Natural killer cell (primary cell): ENCODE results near the gene ENO4. TPM values are rescaled to one million over a fixed set of nuclear protein-coding genes. Genes with fewer than 3 reads are reported as not detected.

ENCODE experiments used
- ATAC-seq, 3 donors: fragments of 150-1000 bp in 2 of 3; fragments of 200-7000 bp in 1 of 3; cut with Tn5 transposase; 1 replicate in 1 of 3; 2 replicates in 2 of 3; pipeline ENCODE4 v1.10.0; 2021; ENCODE audit warnings: mild to moderate bottlenecking in 2 of 3, moderate library complexity in 2 of 3
- DNase-seq, 2 donors: peaks; one replicate each; pipeline versions ENCODE4 v3.0.0 to v3.0.0-alpha.2; 2013 to 2021; ENCODE audit warnings: mixed read lengths in 1 of 2
- H3K27ac ChIP-seq: one replicate; pipeline ENCODE4 v1.5.1; 2013; ENCODE audit warnings: mild to moderate bottlenecking, low read length
- H3K27me3 ChIP-seq: one replicate; pipeline ENCODE4 v1.6.1; 2013; ENCODE audit warnings: low read length; ENCODE audit not compliant: control insufficient read depth, insufficient read depth
- H3K36me3 ChIP-seq: one replicate; pipeline ENCODE4 v1.6.1; 2013; ENCODE audit warnings: low read length; ENCODE audit not compliant: control insufficient read depth, insufficient read depth
- H3K4me1 ChIP-seq: one replicate; pipeline ENCODE4 v1.6.1; 2013; ENCODE audit warnings: low read length; ENCODE audit not compliant: control insufficient read depth, insufficient read depth
- H3K4me3 ChIP-seq: one replicate; pipeline ENCODE4 v1.5.1; 2013; ENCODE audit warnings: low read length
- H3K9me3 ChIP-seq: one replicate; pipeline ENCODE4 v1.6.1; 2013; ENCODE audit warnings: low read length; ENCODE audit not compliant: control insufficient read depth, insufficient read depth
- H3K27ac Mint-ChIP-seq, 2 donors: one replicate each; pipeline ENCODE4 v1.8.0; 2022; ENCODE audit warnings: mild to moderate bottlenecking in 2 of 2, mixed read lengths in 2 of 2, moderate library complexity in 1 of 2
- H3K27me3 Mint-ChIP-seq, 2 donors: one replicate each; pipeline ENCODE4 v1.8.0; 2022; ENCODE audit warnings: low read depth in 2 of 2, mixed read lengths in 2 of 2
- H3K36me3 Mint-ChIP-seq: one replicate; pipeline ENCODE4 v1.8.0; 2022; ENCODE audit warnings: mixed read lengths
- H3K4me1 Mint-ChIP-seq, 2 donors: one replicate each; pipeline ENCODE4 v1.8.0; 2022; ENCODE audit warnings: mixed read lengths in 2 of 2
- H3K4me3 Mint-ChIP-seq: one replicate; pipeline ENCODE4 v1.8.0; 2022; ENCODE audit warnings: mild to moderate bottlenecking, moderate library complexity, mixed read lengths
- H3K9me3 Mint-ChIP-seq, 2 donors: one replicate each; pipeline ENCODE4 v1.8.0; 2022; ENCODE audit warnings: mixed read lengths in 2 of 2
- CTCF ChIP-seq: fragments of 200-600 bp; IDR thresholded peaks from one replicate; pipeline ENCODE4 v1.8.0; 2022; ENCODE audit warnings: antibody characterized with exemption
- WGBS: methylation state at CpG from one replicate; pipeline ENCODE4 v1.1.7; 2013; ENCODE audit warnings: missing lambda C conversion rate; ENCODE audit not compliant: insufficient coverage; 5-methylcytosine and 5-hydroxymethylcytosine counted together
- intact Hi-C: fragments of 100-400 bp; cut with micrococcal nuclease; formaldehyde crosslinking; loops from one replicate; pipeline ENCODE4 v1.14.2; 2022
- total RNA-seq, 4 donors: library from RNA; stranded (reverse); fragments of 120-200 nt in 1 of 4; gene quantifications; one replicate each; pipeline versions ENCODE4 v1.2.3 to v1.2.4, GENCODE V29; 2013 to 2022

The ENO4 gene
- total RNA-seq, 3 donors from 2014 or later (not counting 1 experiment from before 2014, with no cell fraction given): not detected

- no peak overlapping the region for H3K4me3 Mint-ChIP-seq
- H3K4me3 ChIP-seq: no peak overlapping the region
- no peak for TF ChIP-seq CTCF
- H3K36me3 Mint-ChIP-seq: no peaks in the 10 kb centered on the region
- H3K27me3 Mint-ChIP-seq: peaks cover 0 to 6% of the 10 kb centered on the region in 2 donors
- no peaks in the 10 kb centered on the region for H3K4me1 Mint-ChIP-seq
- H3K27ac Mint-ChIP-seq: no peak overlapping the region
- WGBS: 68% methylated on average over 2 of the region's 2 CpGs
- intact Hi-C loops: no loop called here
- DNase-seq (no peak), ATAC-seq (peak in 1 of 3 donors; percentile 33)
- H3K4me1 ChIP-seq: no peaks in the 10 kb centered on the region
- no peaks in the 10 kb centered on the region for H3K27me3 ChIP-seq
- H3K9me3 ChIP-seq: no peaks in the 10 kb centered on the region
- no peak overlapping the region for H3K27ac ChIP-seq
- no peaks in the 10 kb centered on the region for H3K36me3 ChIP-seq
- no peaks in the 10 kb centered on the region for H3K9me3 Mint-ChIP-seq
These were observed 28.8 kb downstream of the ENO4 start for GRCh38 chr10:116878123-116878522.

- Mint-ChIP-seq H3K27me3 (peaks cover 0 to 6% of the 10 kb centered on the region in 2 donors), H3K4me3 (no peak overlapping the region), H3K4me1 (no peaks in the 10 kb centered on the region), H3K36me3 (no peaks in the 10 kb centered on the region), H3K9me3 (no peaks in the 10 kb centered on the region), H3K27ac (no peak overlapping the region)
- no peak overlapping the region for H3K4me3 ChIP-seq
- no peaks in the 10 kb centered on the region for H3K4me1 ChIP-seq
- no peaks in the 10 kb centered on the region for H3K27me3 ChIP-seq
- no peaks in the 10 kb centered on the region for H3K36me3 ChIP-seq
- WGBS: 87% methylated on average over 7 of the region's 7 CpGs
- no peaks in the 10 kb centered on the region for H3K9me3 ChIP-seq
- DNase-seq: no peak
- TF ChIP-seq CTCF: no peak
- intact Hi-C loops: no loop called here
- H3K27ac ChIP-seq: no peak overlapping the region
- ATAC-seq: no peak
These were observed 30.5 kb downstream of the ENO4 start for GRCh38 chr10:116879817-116880216.

- H3K9me3 Mint-ChIP-seq: no peaks in the 10 kb centered on the region
- H3K4me1 Mint-ChIP-seq: no peaks in the 10 kb centered on the region
- ATAC-seq: no peak
- no peak overlapping the region for H3K4me3 ChIP-seq
- H3K27ac Mint-ChIP-seq: no peak overlapping the region
- no peaks in the 10 kb centered on the region for H3K27me3 ChIP-seq
- intact Hi-C loops: no loop called here
- H3K36me3 Mint-ChIP-seq: no peaks in the 10 kb centered on the region
- TF ChIP-seq CTCF: no peak
- no peaks in the 10 kb centered on the region for H3K4me1 ChIP-seq
- H3K4me3 Mint-ChIP-seq: no peak overlapping the region
- H3K27me3 Mint-ChIP-seq: peaks cover 0 to 6% of the 10 kb centered on the region in 2 donors
- no peak for DNase-seq
- 71% methylated on average over 8 of the region's 10 CpGs for WGBS
- H3K27ac ChIP-seq: no peak overlapping the region
- no peaks in the 10 kb centered on the region for H3K36me3 ChIP-seq
- no peaks in the 10 kb centered on the region for H3K9me3 ChIP-seq
These were observed 31.6 kb downstream of the ENO4 start for GRCh38 chr10:116880716-116881482.

- no peaks in the 10 kb centered on the region for H3K36me3 Mint-ChIP-seq
- no peaks in the 10 kb centered on the region for H3K9me3 Mint-ChIP-seq
- no peak overlapping the region for H3K27ac Mint-ChIP-seq
- no peaks in the 10 kb centered on the region for H3K9me3 ChIP-seq
- ATAC-seq (no peak), DNase-seq (no peak)
- TF ChIP-seq CTCF: no peak
- H3K4me1 Mint-ChIP-seq: no peaks in the 10 kb centered on the region
- H3K4me1 ChIP-seq: no peaks in the 10 kb centered on the region
- H3K36me3 ChIP-seq: no peaks in the 10 kb centered on the region
- H3K4me3 ChIP-seq: no peak overlapping the region
- no peaks in the 10 kb centered on the region for H3K27me3 ChIP-seq
- WGBS: 92% methylated on average over 2 of the region's 2 CpGs
- intact Hi-C loops: no loop called here
- H3K27me3 Mint-ChIP-seq: peaks cover 0 to 6% of the 10 kb centered on the region in 2 donors
- H3K27ac ChIP-seq: no peak overlapping the region
- no peak overlapping the region for H3K4me3 Mint-ChIP-seq
These were observed 33.3 kb downstream of the ENO4 start for GRCh38 chr10:116882639-116883038.
